GM04504 (cell line): ENCODE data around the gene ENDOD1.

Source experiments
- DNase-seq: peaks from one replicate; pipeline ENCODE4 v3.0.0-alpha.2; 2012; ENCODE audit warnings: low read depth

Gene ENDOD1

DNA sequence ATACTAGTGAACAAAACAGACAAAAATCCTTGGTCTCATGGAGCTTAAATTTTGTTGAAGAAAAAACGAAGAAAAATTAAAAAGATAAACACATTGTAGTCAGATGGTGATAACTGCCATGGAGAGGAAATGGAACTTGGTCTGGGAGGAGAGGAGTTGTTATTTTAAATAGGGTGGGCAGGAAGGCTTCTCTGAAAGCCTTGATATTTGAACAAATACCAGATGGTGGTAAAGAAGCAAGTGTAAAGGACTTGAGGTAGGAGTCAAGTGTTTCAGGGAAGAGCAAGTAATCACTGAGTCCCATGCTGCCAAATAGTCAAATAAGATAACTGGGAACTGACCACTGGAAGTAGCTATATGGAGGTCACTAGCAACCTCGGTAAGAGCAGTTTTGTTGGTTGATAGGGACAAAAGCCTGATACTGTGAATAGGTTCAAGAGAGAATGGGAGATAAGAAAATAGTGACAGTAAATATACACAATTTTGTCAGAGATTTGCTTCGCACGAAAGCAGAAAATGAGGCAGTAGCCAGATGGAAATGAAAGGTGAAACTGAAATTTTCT, 86.3 kb downstream of the ENDOD1 start:
- DNase-seq: no peak
